Tibial nerve (tissue), 4 donors: Measurements from ENCODE around the gene COA3.

Source experiments
- EP300 ChIP-seq, 2 donors: sonication (generic); formaldehyde crosslinking; IDR thresholded peaks; one replicate each; pipeline ENCODE4 v1.6.1; 2017; ENCODE audit warnings: antibody characterized with exemption in 2 of 2, mild to moderate bottlenecking in 1 of 2
- POLR2A ChIP-seq, 2 donors: fragments of 450-650 bp; IDR thresholded peaks; one replicate each; pipeline ENCODE4 v1.6.1; 2017; ENCODE audit warnings: antibody characterized with exemption in 2 of 2, mild to moderate bottlenecking in 2 of 2, moderate library complexity in 2 of 2
- TF ChIP-seq, protein P1 (sequence below), 5 experiments: fragments of 200-600 bp in 3 of 5; fragments of 450-650 bp in 2 of 5; sonication (generic) in 3 of 5; IDR thresholded peaks; one replicate each; pipeline ENCODE4 v1.5.1; 2016 to 2019; ENCODE audit warnings: antibody characterized with exemption in 5 of 5, mild to moderate bottlenecking in 3 of 5, moderate library complexity in 2 of 5

DNA sequence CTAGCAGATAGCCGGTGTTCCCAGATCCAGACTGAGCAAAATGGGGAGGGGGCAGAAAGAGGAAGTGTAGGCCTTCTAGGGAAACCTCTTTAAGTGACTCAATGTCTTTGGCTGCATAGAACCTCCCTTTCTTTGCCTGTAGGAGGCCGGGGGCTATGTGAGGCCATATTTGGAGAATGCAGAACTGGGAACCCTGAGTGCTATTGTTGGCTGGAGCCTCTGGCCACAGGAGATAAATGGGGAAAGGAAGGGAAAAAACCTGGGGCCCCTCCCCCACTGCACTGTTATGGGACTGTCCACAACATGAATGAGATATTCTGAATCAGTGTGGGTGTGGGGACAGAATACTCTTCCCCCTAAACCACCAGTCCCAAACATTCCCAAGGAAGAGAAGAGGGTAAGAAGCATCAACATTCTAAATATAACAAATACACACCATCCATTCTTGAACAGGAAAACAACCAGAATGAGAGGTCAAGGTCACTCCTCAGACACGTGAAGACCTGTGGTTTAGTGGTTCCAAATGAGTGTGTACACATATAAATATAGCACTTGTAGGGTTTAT lies 22.9 kb downstream of the COA3 start:
- TF ChIP-seq, protein P1, sequence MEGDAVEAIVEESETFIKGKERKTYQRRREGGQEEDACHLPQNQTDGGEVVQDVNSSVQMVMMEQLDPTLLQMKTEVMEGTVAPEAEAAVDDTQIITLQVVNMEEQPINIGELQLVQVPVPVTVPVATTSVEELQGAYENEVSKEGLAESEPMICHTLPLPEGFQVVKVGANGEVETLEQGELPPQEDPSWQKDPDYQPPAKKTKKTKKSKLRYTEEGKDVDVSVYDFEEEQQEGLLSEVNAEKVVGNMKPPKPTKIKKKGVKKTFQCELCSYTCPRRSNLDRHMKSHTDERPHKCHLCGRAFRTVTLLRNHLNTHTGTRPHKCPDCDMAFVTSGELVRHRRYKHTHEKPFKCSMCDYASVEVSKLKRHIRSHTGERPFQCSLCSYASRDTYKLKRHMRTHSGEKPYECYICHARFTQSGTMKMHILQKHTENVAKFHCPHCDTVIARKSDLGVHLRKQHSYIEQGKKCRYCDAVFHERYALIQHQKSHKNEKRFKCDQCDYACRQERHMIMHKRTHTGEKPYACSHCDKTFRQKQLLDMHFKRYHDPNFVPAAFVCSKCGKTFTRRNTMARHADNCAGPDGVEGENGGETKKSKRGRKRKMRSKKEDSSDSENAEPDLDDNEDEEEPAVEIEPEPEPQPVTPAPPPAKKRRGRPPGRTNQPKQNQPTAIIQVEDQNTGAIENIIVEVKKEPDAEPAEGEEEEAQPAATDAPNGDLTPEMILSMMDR (IDR thresholded peaks at IDR 0.05): no peak
- TF ChIP-seq POLR2A (IDR thresholded peaks at IDR 0.05) (no peak), EP300 (IDR thresholded peaks at IDR 0.05) (no peak)
